ENCODE results near the gene TMEM121.
"Not testable (repeated sequence)": the region's sequence is repeated elsewhere in the genome, so short reads cannot be mapped to it uniquely, and the experiment has no call there.

TMEM121 gene

DNA sequence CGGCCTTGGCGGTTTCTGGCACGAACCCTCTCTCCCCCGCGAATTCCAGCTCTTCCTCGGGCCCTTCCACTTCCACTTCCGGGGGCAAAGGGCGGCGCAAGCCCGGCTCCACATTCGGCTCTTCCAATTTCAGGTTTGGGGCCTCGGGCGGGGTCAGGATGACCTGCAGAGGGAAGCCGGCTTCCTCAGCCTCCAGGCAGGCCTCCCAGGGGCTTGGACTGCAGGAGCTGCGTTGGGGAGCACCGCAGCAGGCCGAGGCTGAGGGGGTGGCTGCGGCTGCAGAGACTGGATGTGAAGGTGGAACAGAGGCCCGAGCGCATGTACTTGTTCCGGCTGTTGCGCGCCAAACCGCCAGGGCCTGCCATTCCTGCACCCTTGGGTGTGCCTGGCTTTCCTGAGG lies 20.7 kb downstream of the TMEM121 start:
- H3K4me1 ChIP-seq (ENCODE audit: insufficient read depth, low read length); H3K36me3 ChIP-seq (ENCODE audit: insufficient read depth, low read length); H3K4me3 ChIP-seq (ENCODE audit: low read depth in 1 of 2, low read length in 2 of 2): not testable (repeated sequence)

DNA sequence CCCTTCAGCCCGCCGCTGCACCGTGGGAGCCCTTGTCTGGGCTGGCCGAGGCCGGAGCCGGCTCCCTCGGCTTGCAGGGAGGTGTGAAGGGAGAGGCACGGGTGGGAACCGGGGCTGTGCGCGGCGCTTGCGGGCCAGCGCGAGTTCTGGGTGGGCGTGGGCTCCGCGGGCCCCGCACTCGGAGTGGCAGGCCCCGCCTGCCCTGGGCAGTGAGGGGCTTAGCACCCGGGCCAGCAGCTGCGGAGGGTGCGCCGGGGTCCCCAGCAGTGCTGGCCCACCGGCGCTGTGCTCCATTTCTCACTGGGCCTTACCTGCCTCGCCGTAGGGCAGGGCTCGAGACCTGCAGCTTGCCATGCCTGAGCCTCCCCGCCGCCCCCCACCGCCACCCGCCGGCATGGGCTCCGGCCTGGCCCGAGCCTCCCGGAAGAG lies 21.4 kb downstream of the TMEM121 start:
- peaks cover 12% of the 10 kb centered on the region for H3K9me3 ChIP-seq (ENCODE audit: low read length)
- no peak overlapping the region for H3K9ac ChIP-seq (ENCODE audit: low read length)
- H3K27me3 ChIP-seq (ENCODE audit: control insufficient read depth in 1 of 2, insufficient read depth in 2 of 2, low read length in 2 of 2), result no peaks in the 10 kb centered on the region
- no peak overlapping the region for H3K4me3 ChIP-seq (ENCODE audit: low read depth in 1 of 2, low read length in 2 of 2)
- H3K27ac ChIP-seq (ENCODE audit: low read depth, low read length), result no peak overlapping the region
- no peaks in the 10 kb centered on the region for H3K36me3 ChIP-seq (ENCODE audit: insufficient read depth, low read length)
- H3K4me1 ChIP-seq (ENCODE audit: insufficient read depth, low read length), result no peaks in the 10 kb centered on the region

More for the DNA sequence above, 20.7 kb downstream of the TMEM121 start:
- peaks cover 12% of the 10 kb centered on the region for H3K9me3 ChIP-seq (ENCODE audit: low read length)
- H3K27ac ChIP-seq (ENCODE audit: low read depth, low read length); H3K27me3 ChIP-seq (ENCODE audit: control insufficient read depth in 1 of 2, insufficient read depth in 2 of 2, low read length in 2 of 2); H3K9ac ChIP-seq (ENCODE audit: low read length): not testable (repeated sequence)

DNA sequence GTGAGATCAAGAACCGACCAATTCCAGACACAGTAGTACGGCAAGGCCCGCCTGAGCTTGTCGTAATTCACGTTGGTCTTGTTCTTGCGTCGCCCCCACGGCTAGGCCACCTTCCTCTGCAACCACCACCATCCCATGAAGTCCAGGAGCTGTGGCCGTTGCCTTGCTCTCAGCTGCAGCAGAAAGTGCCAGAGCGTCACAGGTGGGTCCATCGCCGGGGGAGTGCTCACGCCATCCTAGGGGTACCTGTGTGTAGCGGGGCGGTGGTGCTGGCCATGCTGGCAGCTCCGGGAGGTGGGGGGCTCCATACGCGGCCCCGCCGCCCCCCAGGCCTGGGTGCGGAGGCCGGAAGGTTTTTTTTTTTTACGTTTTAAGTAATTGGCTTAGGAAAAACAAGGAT lies 23.1 kb downstream of the TMEM121 start:
- H3K36me3 ChIP-seq (ENCODE audit: insufficient read depth, low read length), result no peaks in the 10 kb centered on the region
- no peaks in the 10 kb centered on the region for H3K4me1 ChIP-seq (ENCODE audit: insufficient read depth, low read length)
- H3K9ac ChIP-seq (ENCODE audit: low read length), result no peak overlapping the region
- H3K4me3 ChIP-seq (ENCODE audit: low read depth in 1 of 2, low read length in 2 of 2), result no peak overlapping the region
- H3K27me3 ChIP-seq (ENCODE audit: control insufficient read depth in 1 of 2, insufficient read depth in 2 of 2, low read length in 2 of 2), result no peaks in the 10 kb centered on the region
- H3K9me3 ChIP-seq (ENCODE audit: low read length), result no peaks in the 10 kb centered on the region
- no peak overlapping the region for H3K27ac ChIP-seq (ENCODE audit: low read depth, low read length)

DNA sequence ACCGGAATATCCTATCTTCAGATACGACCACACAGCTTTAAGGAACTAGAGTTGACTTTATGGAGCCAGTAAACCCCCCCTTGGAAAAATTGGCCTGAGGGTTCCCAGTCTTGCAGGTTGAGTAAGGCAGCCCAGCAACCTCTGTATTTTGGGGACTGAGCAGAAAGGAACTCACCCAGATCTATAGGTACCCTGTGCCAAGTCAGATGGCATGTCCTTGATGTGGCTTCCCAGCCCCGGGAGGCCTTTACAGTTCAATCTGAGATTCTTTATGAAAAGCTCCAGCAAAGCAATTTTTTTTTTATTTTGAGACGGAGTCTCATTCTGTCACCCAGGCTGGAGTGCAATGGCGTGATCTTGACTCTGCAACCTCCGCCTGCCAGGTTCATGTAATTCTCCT lies 27.6 kb downstream of the TMEM121 start:
- Histone ChIP-seq H3K4me3 (ENCODE audit: low read depth in 1 of 2, low read length in 2 of 2) (no peak overlapping the region), H3K36me3 (ENCODE audit: insufficient read depth, low read length) (no peaks in the 10 kb centered on the region), H3K27me3 (ENCODE audit: control insufficient read depth in 1 of 2, insufficient read depth in 2 of 2, low read length in 2 of 2) (no peaks in the 10 kb centered on the region), H3K4me1 (ENCODE audit: insufficient read depth, low read length) (no peaks in the 10 kb centered on the region), H3K27ac (ENCODE audit: low read depth, low read length) (no peak overlapping the region), H3K9me3 (ENCODE audit: low read length) (no peaks in the 10 kb centered on the region), H3K9ac (ENCODE audit: low read length) (no peak overlapping the region)

DNA sequence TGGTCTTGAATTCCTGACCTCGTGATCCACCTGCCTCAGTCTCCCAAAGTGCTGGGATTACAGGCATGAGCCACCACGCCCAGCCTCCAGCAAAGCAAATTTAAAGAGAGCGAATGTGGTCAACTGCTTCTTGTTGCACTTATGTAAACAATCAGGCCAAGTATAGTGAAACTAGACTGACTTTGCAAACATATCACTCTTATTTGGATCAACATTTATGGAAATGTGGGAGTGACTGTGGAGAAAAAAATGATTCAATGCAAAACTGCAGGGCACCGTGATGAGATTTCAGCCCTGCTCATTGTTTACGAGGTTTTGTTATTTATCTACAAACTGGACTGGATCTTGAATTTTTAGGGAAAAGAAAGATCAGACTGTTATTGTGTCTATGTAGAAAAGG lies 28.1 kb downstream of the TMEM121 start:
- no peaks in the 10 kb centered on the region for H3K4me1 ChIP-seq (ENCODE audit: insufficient read depth, low read length)
- H3K27ac ChIP-seq (ENCODE audit: low read depth, low read length), result no peak overlapping the region
- no peaks in the 10 kb centered on the region for H3K9me3 ChIP-seq (ENCODE audit: low read length)
- H3K27me3 ChIP-seq (ENCODE audit: control insufficient read depth in 1 of 2, insufficient read depth in 2 of 2, low read length in 2 of 2), result no peaks in the 10 kb centered on the region
- no peak overlapping the region for H3K9ac ChIP-seq (ENCODE audit: low read length)
- no peak overlapping the region for H3K4me3 ChIP-seq (ENCODE audit: low read depth in 1 of 2, low read length in 2 of 2)
- no peaks in the 10 kb centered on the region for H3K36me3 ChIP-seq (ENCODE audit: insufficient read depth, low read length)

DNA sequence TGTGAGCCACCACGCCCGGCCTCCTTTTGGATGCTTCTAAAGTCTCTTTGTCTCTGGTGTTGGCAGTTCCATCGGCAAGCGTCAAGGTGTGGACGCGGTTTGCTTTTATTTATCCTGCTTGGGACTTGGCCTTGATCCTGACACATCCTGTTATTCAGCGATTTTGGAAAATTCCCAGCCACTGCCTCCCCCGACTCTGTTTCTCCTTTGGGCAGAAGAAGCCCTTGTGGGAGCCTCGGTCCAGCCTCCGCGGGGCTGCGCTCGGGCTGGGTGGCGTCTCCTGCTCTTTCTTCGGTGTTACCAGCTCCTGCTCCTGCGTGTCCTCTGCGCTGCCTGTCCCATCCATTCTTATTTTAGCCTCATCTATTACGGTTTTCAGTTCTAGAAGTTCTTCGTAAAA lies 31.3 kb downstream of the TMEM121 start:
- H3K27me3 ChIP-seq (ENCODE audit: control insufficient read depth in 1 of 2, insufficient read depth in 2 of 2, low read length in 2 of 2); H3K4me1 ChIP-seq (ENCODE audit: insufficient read depth, low read length); H3K36me3 ChIP-seq (ENCODE audit: insufficient read depth, low read length); H3K9ac ChIP-seq (ENCODE audit: low read length); H3K9me3 ChIP-seq (ENCODE audit: low read length); H3K27ac ChIP-seq (ENCODE audit: low read depth, low read length); H3K4me3 ChIP-seq (ENCODE audit: low read depth in 1 of 2, low read length in 2 of 2): not testable (repeated sequence)

DNA sequence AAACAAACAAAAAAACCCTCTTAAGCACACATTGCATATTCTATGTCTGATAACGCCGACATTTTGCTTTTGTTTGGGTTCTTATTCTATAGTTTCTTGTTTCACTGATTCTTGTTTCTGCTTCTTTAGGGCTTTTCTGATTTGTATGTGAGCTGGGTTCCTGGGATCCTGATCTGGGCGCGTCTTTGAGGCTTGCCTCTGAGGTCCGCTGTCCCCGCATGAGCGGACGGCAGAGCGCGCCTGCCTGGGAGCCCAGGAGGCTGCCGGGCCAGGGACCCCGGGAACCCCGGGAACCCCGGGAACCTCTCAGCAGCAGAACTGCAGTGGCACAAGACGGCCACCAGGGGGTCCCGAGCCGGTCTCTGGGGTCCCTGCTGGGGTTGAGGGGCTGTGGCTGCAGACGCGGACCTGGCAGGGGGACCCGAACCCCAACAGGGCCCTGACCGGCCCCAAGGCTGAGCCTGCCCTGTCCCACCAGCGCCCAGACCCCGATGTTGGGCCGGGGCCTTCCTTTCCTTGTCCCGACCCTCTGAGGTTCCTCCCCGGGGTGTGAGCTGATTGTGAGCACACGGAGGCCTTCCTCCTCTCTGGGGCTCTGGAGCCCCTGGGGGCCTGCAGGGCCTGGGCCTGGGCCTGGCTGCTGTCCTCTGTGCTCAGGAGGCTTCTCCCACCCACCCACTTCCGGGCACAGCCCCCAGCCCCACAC lies 32.2 kb downstream of the TMEM121 start:
- H3K27me3 ChIP-seq (ENCODE audit: control insufficient read depth in 1 of 2, insufficient read depth in 2 of 2, low read length in 2 of 2); H3K9ac ChIP-seq (ENCODE audit: low read length); H3K4me1 ChIP-seq (ENCODE audit: insufficient read depth, low read length); H3K27ac ChIP-seq (ENCODE audit: low read depth, low read length); H3K4me3 ChIP-seq (ENCODE audit: low read depth in 1 of 2, low read length in 2 of 2); H3K9me3 ChIP-seq (ENCODE audit: low read length); H3K36me3 ChIP-seq (ENCODE audit: insufficient read depth, low read length): not testable (repeated sequence)

DNA sequence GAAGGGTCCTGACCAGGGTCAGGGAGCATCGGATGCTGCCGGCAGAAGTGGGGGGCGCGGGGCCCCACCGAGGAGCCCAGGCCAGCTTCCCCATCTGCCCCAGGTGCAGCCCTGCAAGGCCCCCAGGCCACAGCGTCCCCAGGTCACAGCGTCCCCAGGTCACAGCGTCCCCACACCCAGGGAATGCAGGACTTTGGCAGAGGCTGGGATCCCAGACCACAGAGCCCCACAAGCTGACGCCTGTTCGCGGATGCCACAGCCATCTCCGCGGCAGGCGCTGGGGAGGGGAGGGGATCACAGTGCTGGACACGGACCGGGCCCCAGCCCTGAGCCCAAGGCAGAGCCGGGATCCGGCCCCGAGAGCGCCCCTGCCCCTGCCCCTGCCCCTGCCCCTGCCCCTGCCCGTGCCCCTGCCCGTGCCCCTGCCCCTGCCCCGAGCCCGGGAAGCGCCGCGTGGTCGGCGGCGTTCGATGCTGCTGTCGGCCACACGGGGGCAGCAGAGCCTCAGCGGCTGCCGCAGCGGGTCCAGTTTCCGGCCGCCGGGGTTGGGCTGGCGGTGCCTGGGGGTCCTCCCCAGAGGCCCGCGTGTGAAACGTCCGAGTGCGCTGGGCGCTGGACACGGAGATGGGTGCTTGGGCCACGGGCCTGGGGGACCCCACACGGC lies 33.1 kb downstream of the TMEM121 start:
- not testable (repeated sequence) for H3K9ac ChIP-seq (ENCODE audit: low read length); H3K9me3 ChIP-seq (ENCODE audit: low read length); H3K27ac ChIP-seq (ENCODE audit: low read depth, low read length); H3K36me3 ChIP-seq (ENCODE audit: insufficient read depth, low read length); H3K4me1 ChIP-seq (ENCODE audit: insufficient read depth, low read length); H3K4me3 ChIP-seq (ENCODE audit: low read depth in 1 of 2, low read length in 2 of 2); H3K27me3 ChIP-seq (ENCODE audit: control insufficient read depth in 1 of 2, insufficient read depth in 2 of 2, low read length in 2 of 2)

DNA sequence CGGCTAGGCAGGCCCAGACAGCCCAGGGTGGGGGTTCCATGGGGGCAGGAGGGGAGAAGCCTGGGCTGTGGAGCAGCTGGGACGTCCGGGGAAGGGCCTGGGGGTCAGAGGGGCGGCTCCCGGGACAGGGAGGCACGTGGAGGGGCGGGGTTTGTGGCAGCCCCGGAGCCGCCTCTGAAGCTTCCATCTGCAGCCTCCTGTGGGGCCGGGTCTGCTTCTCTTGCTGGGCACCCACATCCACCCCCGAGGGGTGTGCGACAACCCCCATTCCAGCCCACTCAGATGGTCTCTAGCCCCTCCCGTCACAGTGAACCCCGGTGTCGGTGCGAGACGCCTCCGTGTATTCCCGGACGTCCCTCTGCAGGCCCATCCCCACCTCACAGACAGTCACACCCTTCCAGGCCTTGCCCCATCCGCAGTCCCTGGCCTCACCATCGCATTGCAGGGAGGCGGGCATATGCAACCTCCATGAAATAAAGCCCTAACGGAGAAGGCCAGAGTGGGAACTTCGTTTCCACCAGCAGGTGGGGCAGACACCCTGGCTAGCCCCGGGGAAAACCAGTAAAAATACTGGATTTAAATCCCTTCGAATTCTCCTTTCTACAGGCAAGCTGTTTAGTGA lies 33.8 kb downstream of the TMEM121 start:
- H3K4me1 ChIP-seq (ENCODE audit: insufficient read depth, low read length); H3K9ac ChIP-seq (ENCODE audit: low read length); H3K9me3 ChIP-seq (ENCODE audit: low read length); H3K36me3 ChIP-seq (ENCODE audit: insufficient read depth, low read length); H3K27me3 ChIP-seq (ENCODE audit: control insufficient read depth in 1 of 2, insufficient read depth in 2 of 2, low read length in 2 of 2); H3K4me3 ChIP-seq (ENCODE audit: low read depth in 1 of 2, low read length in 2 of 2); H3K27ac ChIP-seq (ENCODE audit: low read depth, low read length): not testable (repeated sequence)

DNA sequence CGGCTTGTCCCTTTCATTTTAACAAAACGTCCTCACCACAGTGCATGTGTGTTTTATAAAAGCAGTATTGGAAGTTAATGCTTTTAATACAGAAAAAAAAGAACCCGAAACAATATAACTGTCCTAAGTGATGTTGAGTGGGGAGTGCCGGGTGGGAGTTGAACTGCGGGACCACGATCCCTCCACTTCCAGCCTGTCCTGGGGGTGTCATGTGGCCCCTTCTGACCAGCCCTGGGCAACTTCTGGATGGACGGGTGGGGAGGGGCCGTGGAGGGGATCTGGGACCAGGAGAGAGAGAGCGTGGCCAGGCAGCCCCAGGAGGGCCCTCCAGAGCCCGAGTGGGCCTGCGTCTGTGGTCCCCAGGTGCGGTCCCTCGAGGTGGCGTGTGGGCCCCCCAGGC lies 35.0 kb downstream of the TMEM121 start:
- H3K9me3 ChIP-seq (ENCODE audit: low read length); H3K9ac ChIP-seq (ENCODE audit: low read length); H3K27me3 ChIP-seq (ENCODE audit: control insufficient read depth in 1 of 2, insufficient read depth in 2 of 2, low read length in 2 of 2); H3K4me1 ChIP-seq (ENCODE audit: insufficient read depth, low read length); H3K36me3 ChIP-seq (ENCODE audit: insufficient read depth, low read length); H3K4me3 ChIP-seq (ENCODE audit: low read depth in 1 of 2, low read length in 2 of 2); H3K27ac ChIP-seq (ENCODE audit: low read depth, low read length): not testable (repeated sequence)

DNA sequence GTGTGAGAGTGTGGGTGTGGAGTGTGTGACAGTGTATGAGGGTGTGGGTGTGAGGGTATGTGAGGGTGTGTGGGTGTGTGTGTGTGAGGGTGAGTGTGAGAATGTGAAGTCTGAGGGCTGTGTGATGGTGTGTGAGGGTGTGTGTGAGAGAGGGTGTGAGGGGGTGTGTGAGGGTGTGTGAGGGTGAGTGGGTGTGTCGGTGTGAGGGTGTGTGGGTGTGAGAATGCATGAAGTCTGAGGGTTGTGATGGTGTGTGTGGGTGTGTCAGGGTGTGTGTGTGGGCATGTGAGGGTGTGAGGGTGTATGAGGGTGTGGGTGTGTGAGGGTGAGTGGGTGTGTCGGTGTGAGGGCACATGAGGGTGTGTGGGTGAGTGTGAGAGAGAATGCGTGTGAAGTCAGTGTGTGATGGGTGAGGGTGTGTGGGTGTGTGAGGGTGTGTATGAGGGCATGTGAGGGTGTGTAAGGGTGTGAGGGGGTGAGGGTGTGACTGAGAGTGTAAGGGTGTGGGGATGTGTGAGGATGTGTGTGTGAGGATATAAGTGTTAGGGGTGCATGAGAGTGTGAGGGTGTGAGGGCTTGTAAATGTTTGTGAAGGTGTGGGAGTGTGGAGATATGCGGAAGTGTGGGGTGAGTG lies 36.4 kb downstream of the TMEM121 start:
- Histone ChIP-seq H3K4me1 (ENCODE audit: insufficient read depth, low read length) (no peaks in the 10 kb centered on the region), H3K27ac (ENCODE audit: low read depth, low read length) (no peak overlapping the region), H3K9me3 (ENCODE audit: low read length) (no peaks in the 10 kb centered on the region), H3K27me3 (ENCODE audit: control insufficient read depth in 1 of 2, insufficient read depth in 2 of 2, low read length in 2 of 2) (no peaks in the 10 kb centered on the region), H3K4me3 (ENCODE audit: low read depth in 1 of 2, low read length in 2 of 2) (no peak overlapping the region), H3K36me3 (ENCODE audit: insufficient read depth, low read length) (no peaks in the 10 kb centered on the region), H3K9ac (ENCODE audit: low read length) (no peak overlapping the region)

Data from muscle layer of colon (tissue), 2 donors.